8988T (cell line): ENCODE measurements around the gene ENTPD1.

Experiments
- DNase-seq: peaks from one replicate; pipeline ENCODE4 v3.0.0; 2011

Gene ENTPD1

GRCh38 chr10:95833042-95833610, 77.2 kb downstream of the ENTPD1 start:
- no peak for DNase-seq

- no peak for DNase-seq
Observed at GRCh38 chr10:95834406-95834805, 78.4 kb downstream of the ENTPD1 start.

- DNase-seq: no peak
Observed at GRCh38 chr10:95835149-95835860, 79.3 kb downstream of the ENTPD1 start.

GRCh38 chr10:95835911-95836310, 79.9 kb downstream of the ENTPD1 start:
- no peak for DNase-seq

GRCh38 chr10:95836610-95837355, 80.8 kb downstream of the ENTPD1 start:
- no peak for DNase-seq

GRCh38 chr10:95837356-95837776, 81.4 kb downstream of the ENTPD1 start:
- DNase-seq: no peak

- DNase-seq: no peak
Observed at GRCh38 chr10:95837783-95838182, 81.8 kb downstream of the ENTPD1 start.

GRCh38 chr10:95840121-95840520, 84.2 kb downstream of the ENTPD1 start:
- DNase-seq: no peak

- DNase-seq: no peak
Observed at GRCh38 chr10:95840681-95841080, 84.7 kb downstream of the ENTPD1 start.

- no peak for DNase-seq
Observed at GRCh38 chr10:95841661-95842498, 85.9 kb downstream of the ENTPD1 start.

GRCh38 chr10:95845411-95845810, 89.4 kb downstream of the ENTPD1 start:
- DNase-seq: no peak

GRCh38 chr10:95847007-95847406, 91.0 kb downstream of the ENTPD1 start:
- no peak for DNase-seq

GRCh38 chr10:95848841-95849240, 92.9 kb downstream of the ENTPD1 start:
- no peak for DNase-seq

- DNase-seq: no peak
Observed at GRCh38 chr10:95850791-95851190, 94.8 kb downstream of the ENTPD1 start.

GRCh38 chr10:95860166-95860940, 104.4 kb downstream of the ENTPD1 start:
- no peak for DNase-seq

- DNase-seq: no peak
Observed at GRCh38 chr10:95861386-95861785, 105.4 kb downstream of the ENTPD1 start.

GRCh38 chr10:95864906-95865813, 109.2 kb downstream of the ENTPD1 start:
- peak; percentile 26 for DNase-seq

GRCh38 chr10:95865814-95866466, 110.0 kb downstream of the ENTPD1 start:
- DNase-seq: no peak

- no peak for DNase-seq
Observed at GRCh38 chr10:95866467-95866842, 110.5 kb downstream of the ENTPD1 start.

GRCh38 chr10:95867866-95868265, 111.9 kb downstream of the ENTPD1 start:
- DNase-seq: no peak
